ENCODE measurements around the gene GC. TPM values are rescaled to one million over a fixed set of nuclear protein-coding genes. Genes with fewer than 3 reads are reported as not detected.

Gene GC
- total and polyA plus RNA-seq, 2 of the 8 experiments (the other 6 are each of a cell fraction or from before 2014, with no cell fraction given): 0.09 to 0.34 TPM

DNA sequence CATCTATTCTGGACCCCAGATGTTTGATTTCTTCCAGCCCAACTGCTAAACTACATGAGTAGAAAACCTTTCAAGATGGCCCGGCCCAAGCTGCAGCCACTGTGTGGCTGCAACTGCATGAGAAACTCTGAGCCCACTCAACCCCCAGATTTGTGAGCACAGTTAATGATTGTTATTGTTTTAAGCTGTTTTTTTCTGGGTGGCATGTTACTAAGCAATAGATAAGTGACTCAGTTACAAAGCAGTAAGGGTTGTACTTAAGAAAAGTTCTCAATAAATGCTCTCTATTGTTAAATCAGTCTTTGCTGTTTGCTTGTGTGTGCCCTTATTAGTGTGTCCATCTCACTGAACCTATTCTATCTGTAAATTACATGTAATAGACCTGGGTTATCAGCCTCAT is 51.8 kb downstream of the GC start:
- Histone ChIP-seq H2BK5ac (ENCODE audit: low read depth, low read length) (no peak overlapping the region), H4K8ac (ENCODE audit: extremely low read depth, insufficient read depth, low read length) (no peak overlapping the region), H2AFZ (ENCODE audit: low read length) (no peak overlapping the region), H2BK20ac (ENCODE audit: low read length) (no peak overlapping the region), H4K5ac (ENCODE audit: insufficient read length, low read depth, low read length) (no peak overlapping the region), H3K18ac (ENCODE audit: extremely low read depth, low read length) (no peak overlapping the region), H3K4me1 (replicated peaks in 1 of 4; ENCODE audit: control insufficient read depth in 3 of 4, insufficient read depth in 4 of 4, low read length in 3 of 4) (no peaks in the 10 kb centered on the region), H3K9me3 (ENCODE audit: insufficient read depth in 2 of 2, low read depth in 1 of 2, low read length in 1 of 2) (peaks cover 3 to 4% of the 10 kb centered on the region in 2 experiments), H3K27ac (ENCODE audit: low read depth, low read length) (no peak overlapping the region), H2BK15ac (ENCODE audit: low read length) (no peak overlapping the region), H3K23me2 (ENCODE audit: low read depth, low read length) (no peaks in the 10 kb centered on the region), H3K79me1 (ENCODE audit: low read depth, low read length) (no peaks in the 10 kb centered on the region), H3K56ac (replicated peaks; ENCODE audit: insufficient read length, low read depth, low read length) (no peak overlapping the region), H3K4ac (replicated peaks; ENCODE audit: insufficient read length, low read depth, low read length) (no peak overlapping the region), H3K14ac (ENCODE audit: insufficient read length) (no peak overlapping the region), H3K23ac (ENCODE audit: insufficient read length) (no peak overlapping the region), H4K91ac (replicated peaks; ENCODE audit: insufficient read length, low read length) (no peak overlapping the region), H3K36me3 (ENCODE audit: control insufficient read depth in 2 of 4, insufficient read depth in 4 of 4, low read length in 3 of 4) (0 out of 8 replicates have a peak, but pooled peaks cover 0 to 5% (median 0%) of the 10 kb centered on the region in 4 experiments), H3K4me2 (ENCODE audit: insufficient read depth in 1 of 2, low read depth in 2 of 2, low read length in 2 of 2) (no peak overlapping the region), H4K20me1 (replicated peaks in 1 of 2; ENCODE audit: control insufficient read depth in 1 of 2, insufficient read depth in 2 of 2, low read length in 2 of 2) (no peaks in the 10 kb centered on the region), H2AK5ac (ENCODE audit: low read depth, low read length) (no peak overlapping the region), H3K9ac (replicated peaks in 1 of 4; ENCODE audit: extremely low read depth in 1 of 4, low read depth in 3 of 4, low read length in 3 of 4) (no peak overlapping the region), H2BK120ac (replicated peaks; ENCODE audit: low read depth, low read length) (no peak overlapping the region), H3K79me2 (ENCODE audit: control insufficient read depth in 1 of 2, insufficient read depth in 2 of 2, low read length in 2 of 2) (no peaks in the 10 kb centered on the region), H3K27me3 (replicated peaks in 1 of 4; ENCODE audit: control insufficient read depth in 3 of 4, extremely low read depth in 1 of 4, insufficient read depth in 3 of 4, low read length in 3 of 4) (no peaks in the 10 kb centered on the region), H3K4me3 (ENCODE audit: extremely low read depth in 1 of 4, insufficient read depth in 2 of 4, low read depth in 3 of 4, low read length in 4 of 4) (no peak overlapping the region), H2BK12ac (ENCODE audit: low read depth, low read length) (no peak overlapping the region)
- 100% methylated on average over 1 of the region's 1 CpG; no CpG with 5 or more reads in 1 of the 2 experiments for WGBS, 2 experiments (ENCODE audit: extremely low coverage in 1 of 2, insufficient coverage in 1 of 2, insufficient read length in 1 of 2, insufficient replicate concordance in 2 of 2, low coverage in 1 of 2, low lambda C conversion rate in 2 of 2, missing lambda C conversion rate in 1 of 2)
- DNase-seq (ENCODE audit: low read depth in 1 of 2, low spot score in 2 of 2) (no peak), FAIRE-seq (no peak)
- POLR2A ChIA-PET (ENCODE audit: partially characterized antibody): no interaction called here
- CTCF ChIA-PET (ENCODE audit: partially characterized antibody): interaction anchor here (0.7 to 1.7 kb wide), 10 partner anchors 9 to 1177 kb away, joined by 3 to 6 read pairs (median 3); no protein-coding TSS in a partner anchor
- TF ChIP-seq GTF2F1 (IDR thresholded peaks at IDR 0.05; ENCODE audit: borderline replicate concordance, low read depth, low read length) (no peak), YY1 (IDR thresholded peaks at IDR 0.05; ENCODE audit: low read depth, low read length) (no peak), EGR1 (IDR thresholded peaks at IDR 0.05; ENCODE audit: borderline replicate concordance, low read depth, low read length) (no peak), ZNF274 (IDR thresholded peaks at IDR 0.05; ENCODE audit: borderline replicate concordance, extremely low read depth, low read length) (no peak), EP300 (IDR thresholded peaks at IDR 0.05; ENCODE audit: borderline replicate concordance in 1 of 2, low read depth in 2 of 2, low read length in 2 of 2) (no peak), SIN3A (conservative IDR thresholded peaks at IDR 0.05 in 1 of 2, IDR thresholded peaks at IDR 0.05 in 1 of 2; ENCODE audit: low read depth in 1 of 2, low read length in 2 of 2) (no peak), POLR2A (IDR thresholded peaks at IDR 0.05; ENCODE audit: control extremely low read depth in 1 of 2, low read depth in 2 of 2, low read length in 2 of 2) (no peak), ATF3 (IDR thresholded peaks at IDR 0.05; ENCODE audit: insufficient read depth, low read depth, low read length) (no peak), KDM4A (IDR thresholded peaks at IDR 0.05; ENCODE audit: low read depth, low read length, severe bottlenecking) (no peak), KDM1A (IDR thresholded peaks at IDR 0.05; ENCODE audit: borderline replicate concordance, low read length) (no peak), CHD1 (IDR thresholded peaks at IDR 0.05; ENCODE audit: low read depth, low read length) (no peak)
- TF ChIP-seq, protein P1, sequence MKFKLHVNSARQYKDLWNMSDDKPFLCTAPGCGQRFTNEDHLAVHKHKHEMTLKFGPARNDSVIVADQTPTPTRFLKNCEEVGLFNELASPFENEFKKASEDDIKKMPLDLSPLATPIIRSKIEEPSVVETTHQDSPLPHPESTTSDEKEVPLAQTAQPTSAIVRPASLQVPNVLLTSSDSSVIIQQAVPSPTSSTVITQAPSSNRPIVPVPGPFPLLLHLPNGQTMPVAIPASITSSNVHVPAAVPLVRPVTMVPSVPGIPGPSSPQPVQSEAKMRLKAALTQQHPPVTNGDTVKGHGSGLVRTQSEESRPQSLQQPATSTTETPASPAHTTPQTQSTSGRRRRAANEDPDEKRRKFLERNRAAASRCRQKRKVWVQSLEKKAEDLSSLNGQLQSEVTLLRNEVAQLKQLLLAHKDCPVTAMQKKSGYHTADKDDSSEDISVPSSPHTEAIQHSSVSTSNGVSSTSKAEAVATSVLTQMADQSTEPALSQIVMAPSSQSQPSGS (IDR thresholded peaks at IDR 0.05; ENCODE audit: low read length): no peak

Data from H1 (cell line).